Neural progenitor cell (in vitro differentiated cells): ENCODE results near the gene KCNJ10.

Experiments
- CTCF ChIP-seq: fragments of 200-600 bp; sonication (generic); IDR thresholded peaks from 2 replicates; pipeline ENCODE4 v1.5.1; 2017; ENCODE audit warnings: antibody characterized with exemption, mild to moderate bottlenecking
- EZH2 ChIP-seq: fragments of 200-600 bp; sonication (generic); IDR thresholded peaks from 2 replicates; pipeline ENCODE4 v1.6.1; 2017; ENCODE audit warnings: antibody characterized with exemption, mild to moderate bottlenecking, moderate library complexity
- EZH2phosphoT487 ChIP-seq: fragments of 200-600 bp; sonication (generic); IDR thresholded peaks from 2 replicates; pipeline ENCODE4 v1.6.1; 2017; ENCODE audit warnings: antibody characterized with exemption

GRCh38 chr1:159961636-159962035 lies 108.3 kb downstream of the KCNJ10 start:
- TF ChIP-seq CTCF = no peak
- no peak for TF ChIP-seq EZH2phosphoT487
- no peak for TF ChIP-seq EZH2
